Measurements from ENCODE around the gene PDGFA. TPM values are rescaled to one million over a fixed set of nuclear protein-coding genes. Genes with fewer than 3 reads are reported as not detected.

The PDGFA gene
- total and polyA plus RNA-seq, 5 donors from 2014 or later: 2.9 TPM; not detected in 4

DNA sequence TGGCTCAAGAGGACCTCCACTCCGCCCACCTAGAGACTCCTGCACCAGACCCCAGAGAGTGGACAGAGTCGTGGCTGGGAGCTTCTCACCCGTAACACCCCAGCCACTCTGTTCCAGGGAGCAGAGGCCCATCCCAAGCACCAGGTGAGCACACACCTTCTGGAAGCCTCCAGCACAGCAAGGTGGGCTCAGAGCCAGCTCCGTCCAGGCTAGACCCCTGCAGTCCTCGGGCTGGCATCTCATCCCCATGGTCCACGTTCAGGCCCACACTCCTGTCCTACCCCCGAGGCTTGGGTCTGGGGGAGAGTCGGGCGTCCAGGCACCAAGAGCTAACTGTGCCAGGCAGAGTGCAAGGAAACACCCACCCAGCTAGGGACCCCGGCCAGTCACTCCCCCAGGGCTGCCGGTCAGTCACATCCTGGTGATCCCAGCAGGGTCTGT is 13.2 kb downstream of the PDGFA start:
- no peak overlapping the region for H3K4me3 Mint-ChIP-seq
- no peaks in the 10 kb centered on the region for H3K4me1 ChIP-seq (ENCODE audit: control insufficient read depth, insufficient read depth, low read length, poor library complexity, severe bottlenecking)
- DNase-seq (no peak), ATAC-seq (ENCODE audit: low read depth in 2 of 2) (no peak)
- no peak overlapping the region for H3K27ac Mint-ChIP-seq
- H3K4me1 Mint-ChIP-seq: no peaks in the 10 kb centered on the region
- no peaks in the 10 kb centered on the region for H3K9me3 ChIP-seq (ENCODE audit: control insufficient read depth in 2 of 2, low read length in 2 of 2)
- H3K36me3 ChIP-seq (ENCODE audit: control insufficient read depth, insufficient read depth, low read length): no peaks in the 10 kb centered on the region
- no peaks in the 10 kb centered on the region for H3K9me3 Mint-ChIP-seq
- H3K27me3 ChIP-seq (ENCODE audit: control insufficient read depth, insufficient read depth, low read length): no peaks in the 10 kb centered on the region
- no peak overlapping the region for H3K27ac ChIP-seq (ENCODE audit: insufficient read depth, low read length, poor library complexity, severe bottlenecking)
- H3K27me3 Mint-ChIP-seq: no peaks in the 10 kb centered on the region
- no peaks in the 10 kb centered on the region for H3K36me3 Mint-ChIP-seq
- no peak overlapping the region for H3K4me3 ChIP-seq (ENCODE audit: low read depth, low read length)

DNA sequence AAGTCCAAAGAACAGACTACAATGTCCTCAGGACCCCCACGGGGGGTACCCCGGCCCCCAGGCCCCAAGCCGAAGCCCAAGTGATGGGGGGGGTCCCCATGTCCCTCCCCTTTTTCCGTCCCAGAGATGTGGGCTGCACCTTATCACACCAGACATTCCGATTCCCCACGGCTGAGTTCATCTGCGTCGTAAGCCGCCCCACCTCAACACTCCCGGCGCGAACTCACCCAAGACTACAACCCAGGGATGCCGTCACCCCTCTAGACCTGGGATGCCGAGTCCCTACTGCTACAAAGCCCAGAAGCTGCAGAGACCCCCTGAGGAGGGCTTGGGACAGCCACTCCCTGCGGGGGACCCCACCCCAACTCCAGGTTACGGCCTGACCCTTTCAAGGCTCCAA is 14.5 kb downstream of the PDGFA start:
- Mint-ChIP-seq H3K9me3 (no peaks in the 10 kb centered on the region), H3K36me3 (no peaks in the 10 kb centered on the region), H3K27ac (no peak overlapping the region), H3K4me3 (no peak overlapping the region), H3K4me1 (no peaks in the 10 kb centered on the region), H3K27me3 (no peaks in the 10 kb centered on the region)
- DNase-seq (no peak), ATAC-seq (ENCODE audit: low read depth in 2 of 2) (no peak)
- H3K4me1 ChIP-seq (ENCODE audit: control insufficient read depth, insufficient read depth, low read length, poor library complexity, severe bottlenecking): no peaks in the 10 kb centered on the region
- no peaks in the 10 kb centered on the region for H3K36me3 ChIP-seq (ENCODE audit: control insufficient read depth, insufficient read depth, low read length)
- H3K4me3 ChIP-seq (ENCODE audit: low read depth, low read length): no peak overlapping the region
- H3K9me3 ChIP-seq (ENCODE audit: control insufficient read depth in 2 of 2, low read length in 2 of 2): no peaks in the 10 kb centered on the region
- no peaks in the 10 kb centered on the region for H3K27me3 ChIP-seq (ENCODE audit: control insufficient read depth, insufficient read depth, low read length)
- no peak overlapping the region for H3K27ac ChIP-seq (ENCODE audit: insufficient read depth, low read length, poor library complexity, severe bottlenecking)

DNA sequence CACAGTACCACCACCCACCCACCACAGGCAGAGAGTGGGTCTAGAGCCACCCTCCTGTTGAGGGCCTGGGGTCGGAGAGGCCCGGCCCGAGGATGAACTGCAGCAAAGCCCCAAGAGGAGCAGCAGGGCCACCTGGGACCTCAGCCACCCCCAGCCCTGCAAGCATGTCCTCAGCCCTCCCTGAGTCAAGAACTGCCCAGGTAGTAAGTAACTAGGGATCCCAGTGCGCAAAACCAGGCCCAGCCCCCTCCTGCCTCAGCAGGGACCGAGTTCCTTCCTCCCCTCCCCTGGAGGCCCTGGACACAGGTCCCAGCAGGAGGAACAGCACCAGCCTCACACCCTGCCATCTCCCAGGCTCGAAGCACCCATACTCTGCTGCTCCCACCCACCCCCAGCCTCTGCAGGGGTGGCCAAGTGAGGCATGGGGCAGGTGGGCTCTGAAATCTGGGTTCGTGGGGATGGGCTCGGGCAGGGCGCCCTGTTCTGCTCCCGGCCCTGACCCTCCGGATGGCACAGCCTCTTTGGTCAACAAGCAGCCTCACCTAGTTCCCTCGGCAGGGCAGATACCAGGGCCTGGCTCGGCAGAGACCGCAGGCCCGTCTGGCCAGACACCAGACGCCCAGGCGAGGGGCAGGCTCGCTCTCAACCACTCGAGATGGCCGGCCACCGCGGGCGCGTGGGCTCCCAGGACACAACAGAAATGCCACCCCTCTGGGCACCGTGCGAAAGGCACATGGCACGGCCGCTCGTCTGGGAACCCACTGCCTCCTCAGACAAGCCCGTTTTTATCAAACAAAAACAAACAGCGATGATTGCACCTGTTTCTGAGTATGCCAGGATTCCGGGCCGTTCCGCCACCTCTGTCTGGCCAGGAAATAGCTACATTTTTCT is 15.2 kb downstream of the PDGFA start:
- H3K27ac ChIP-seq (ENCODE audit: insufficient read depth, low read length, poor library complexity, severe bottlenecking): no peak overlapping the region
- no peak for DNase-seq
- Mint-ChIP-seq H3K27ac (no peak overlapping the region), H3K4me1 (no peaks in the 10 kb centered on the region), H3K4me3 (no peak overlapping the region), H3K9me3 (no peaks in the 10 kb centered on the region), H3K36me3 (no peaks in the 10 kb centered on the region), H3K27me3 (no peaks in the 10 kb centered on the region)
- ATAC-seq (ENCODE audit: low read depth in 2 of 2): no peak
- H3K36me3 ChIP-seq (ENCODE audit: control insufficient read depth, insufficient read depth, low read length): no peaks in the 10 kb centered on the region
- H3K27me3 ChIP-seq (ENCODE audit: control insufficient read depth, insufficient read depth, low read length): no peaks in the 10 kb centered on the region
- no peaks in the 10 kb centered on the region for H3K4me1 ChIP-seq (ENCODE audit: control insufficient read depth, insufficient read depth, low read length, poor library complexity, severe bottlenecking)
- H3K9me3 ChIP-seq (ENCODE audit: control insufficient read depth in 2 of 2, low read length in 2 of 2): no peaks in the 10 kb centered on the region
- H3K4me3 ChIP-seq (ENCODE audit: low read depth, low read length): no peak overlapping the region

DNA sequence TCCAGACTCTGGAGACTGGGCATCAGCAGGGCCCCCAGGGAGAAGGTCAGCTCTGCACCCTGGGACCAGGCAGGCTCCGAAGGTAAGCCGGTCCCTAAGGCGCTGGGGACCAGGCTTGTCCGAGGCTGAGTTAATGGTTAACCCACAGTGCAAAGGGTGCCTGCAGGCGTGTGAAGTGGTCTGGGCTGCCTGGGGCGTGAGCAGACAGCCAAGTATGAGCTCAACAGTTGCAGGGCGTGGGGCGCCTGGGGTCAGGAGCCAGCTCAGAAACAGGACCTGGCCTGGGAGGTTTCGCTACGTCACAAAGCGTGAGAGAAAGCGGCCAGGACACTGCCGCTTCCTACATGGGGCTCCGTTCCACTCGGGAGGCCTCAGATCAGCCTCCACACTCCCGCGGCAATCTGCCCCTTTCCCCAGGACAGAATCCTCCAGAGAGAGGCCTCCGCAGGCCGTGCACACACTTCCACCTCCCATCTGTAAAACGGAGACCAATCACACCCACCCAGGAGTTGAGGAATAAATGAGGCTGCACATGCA is 16.0 kb downstream of the PDGFA start:
- Mint-ChIP-seq H3K4me1 (no peaks in the 10 kb centered on the region), H3K9me3 (no peaks in the 10 kb centered on the region), H3K27me3 (no peaks in the 10 kb centered on the region), H3K4me3 (no peak overlapping the region), H3K27ac (no peak overlapping the region), H3K36me3 (no peaks in the 10 kb centered on the region)
- DNase-seq (no peak), ATAC-seq (ENCODE audit: low read depth in 2 of 2) (no peak)
- Histone ChIP-seq H3K9me3 (ENCODE audit: control insufficient read depth in 2 of 2, low read length in 2 of 2) (no peaks in the 10 kb centered on the region), H3K27me3 (ENCODE audit: control insufficient read depth, insufficient read depth, low read length) (no peaks in the 10 kb centered on the region), H3K4me3 (ENCODE audit: low read depth, low read length) (no peak overlapping the region), H3K27ac (ENCODE audit: insufficient read depth, low read length, poor library complexity, severe bottlenecking) (no peak overlapping the region), H3K4me1 (ENCODE audit: control insufficient read depth, insufficient read depth, low read length, poor library complexity, severe bottlenecking) (no peaks in the 10 kb centered on the region), H3K36me3 (ENCODE audit: control insufficient read depth, insufficient read depth, low read length) (no peaks in the 10 kb centered on the region)

DNA sequence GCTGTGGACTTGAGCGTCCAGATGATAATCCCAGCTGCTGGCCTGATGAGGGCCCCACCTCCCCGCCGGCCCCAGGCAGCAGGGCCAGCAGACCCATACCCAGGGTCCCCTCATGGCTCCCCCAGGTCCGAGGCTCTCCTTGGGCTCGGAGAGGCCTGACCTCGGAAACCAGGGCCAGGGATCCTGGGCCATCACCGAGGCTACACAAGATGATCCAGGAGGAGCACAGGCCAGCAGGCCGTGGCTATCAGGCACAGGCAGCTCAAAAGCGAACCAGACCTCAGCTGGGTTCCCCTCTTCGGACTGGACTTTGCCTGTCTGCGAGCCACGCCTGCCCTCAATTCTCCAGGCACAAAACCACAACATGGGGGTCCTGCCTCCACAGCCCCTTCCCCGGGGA is 17.4 kb downstream of the PDGFA start:
- ATAC-seq (ENCODE audit: low read depth in 2 of 2) (no peak), DNase-seq (no peak)
- H3K4me1 Mint-ChIP-seq: peaks cover 0 to 4% (median 2%) of the 10 kb centered on the region in 4 donors
- no peaks in the 10 kb centered on the region for H3K27me3 ChIP-seq (ENCODE audit: control insufficient read depth, insufficient read depth, low read length)
- H3K36me3 ChIP-seq (ENCODE audit: control insufficient read depth, insufficient read depth, low read length): no peaks in the 10 kb centered on the region
- no peak overlapping the region for H3K27ac Mint-ChIP-seq
- H3K4me3 Mint-ChIP-seq: no peak overlapping the region
- H3K4me1 ChIP-seq (ENCODE audit: control insufficient read depth, insufficient read depth, low read length, poor library complexity, severe bottlenecking): no peaks in the 10 kb centered on the region
- H3K9me3 Mint-ChIP-seq: peaks cover 0 to 3% (median 0%) of the 10 kb centered on the region in 7 donors
- no peak overlapping the region for H3K4me3 ChIP-seq (ENCODE audit: low read depth, low read length)
- no peaks in the 10 kb centered on the region for H3K36me3 Mint-ChIP-seq
- no peaks in the 10 kb centered on the region for H3K9me3 ChIP-seq (ENCODE audit: control insufficient read depth in 2 of 2, low read length in 2 of 2)
- no peaks in the 10 kb centered on the region for H3K27me3 Mint-ChIP-seq
- H3K27ac ChIP-seq (ENCODE audit: insufficient read depth, low read length, poor library complexity, severe bottlenecking): no peak overlapping the region

DNA sequence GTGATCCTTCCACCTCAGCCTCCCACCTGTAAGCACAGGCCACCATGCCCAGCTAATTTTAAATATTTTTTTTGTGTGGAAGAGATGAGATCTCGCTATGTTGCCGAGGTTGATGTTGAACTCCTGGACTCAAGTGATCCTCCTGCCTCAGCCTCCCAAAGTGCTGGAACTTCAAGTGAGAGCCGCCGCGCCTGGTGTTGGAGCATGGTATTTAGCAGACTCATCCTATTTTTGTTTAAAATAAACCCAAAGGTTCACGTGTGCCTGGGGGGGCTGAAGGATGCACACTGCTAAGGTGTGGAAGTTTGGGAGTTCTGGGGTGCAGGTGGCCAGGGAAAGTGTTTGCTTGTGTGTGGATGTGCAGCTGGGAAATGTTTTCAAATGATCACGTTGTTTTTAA is 18.1 kb downstream of the PDGFA start:
- no peak for ATAC-seq (ENCODE audit: low read depth in 2 of 2)
- Histone ChIP-seq H3K4me1 (ENCODE audit: control insufficient read depth, insufficient read depth, low read length, poor library complexity, severe bottlenecking) (no peaks in the 10 kb centered on the region), H3K36me3 (ENCODE audit: control insufficient read depth, insufficient read depth, low read length) (no peaks in the 10 kb centered on the region), H3K27me3 (ENCODE audit: control insufficient read depth, insufficient read depth, low read length) (no peaks in the 10 kb centered on the region), H3K4me3 (ENCODE audit: low read depth, low read length) (no peak overlapping the region), H3K27ac (ENCODE audit: insufficient read depth, low read length, poor library complexity, severe bottlenecking) (no peak overlapping the region), H3K9me3 (ENCODE audit: control insufficient read depth in 2 of 2, low read length in 2 of 2) (no peaks in the 10 kb centered on the region)
- Mint-ChIP-seq H3K9me3 (peaks cover 0 to 3% (median 0%) of the 10 kb centered on the region in 7 donors), H3K27me3 (no peaks in the 10 kb centered on the region), H3K36me3 (no peaks in the 10 kb centered on the region), H3K27ac (no peak overlapping the region), H3K4me1 (peaks cover 0 to 4% (median 2%) of the 10 kb centered on the region in 4 donors), H3K4me3 (no peak overlapping the region)
- DNase-seq: no peak

DNA sequence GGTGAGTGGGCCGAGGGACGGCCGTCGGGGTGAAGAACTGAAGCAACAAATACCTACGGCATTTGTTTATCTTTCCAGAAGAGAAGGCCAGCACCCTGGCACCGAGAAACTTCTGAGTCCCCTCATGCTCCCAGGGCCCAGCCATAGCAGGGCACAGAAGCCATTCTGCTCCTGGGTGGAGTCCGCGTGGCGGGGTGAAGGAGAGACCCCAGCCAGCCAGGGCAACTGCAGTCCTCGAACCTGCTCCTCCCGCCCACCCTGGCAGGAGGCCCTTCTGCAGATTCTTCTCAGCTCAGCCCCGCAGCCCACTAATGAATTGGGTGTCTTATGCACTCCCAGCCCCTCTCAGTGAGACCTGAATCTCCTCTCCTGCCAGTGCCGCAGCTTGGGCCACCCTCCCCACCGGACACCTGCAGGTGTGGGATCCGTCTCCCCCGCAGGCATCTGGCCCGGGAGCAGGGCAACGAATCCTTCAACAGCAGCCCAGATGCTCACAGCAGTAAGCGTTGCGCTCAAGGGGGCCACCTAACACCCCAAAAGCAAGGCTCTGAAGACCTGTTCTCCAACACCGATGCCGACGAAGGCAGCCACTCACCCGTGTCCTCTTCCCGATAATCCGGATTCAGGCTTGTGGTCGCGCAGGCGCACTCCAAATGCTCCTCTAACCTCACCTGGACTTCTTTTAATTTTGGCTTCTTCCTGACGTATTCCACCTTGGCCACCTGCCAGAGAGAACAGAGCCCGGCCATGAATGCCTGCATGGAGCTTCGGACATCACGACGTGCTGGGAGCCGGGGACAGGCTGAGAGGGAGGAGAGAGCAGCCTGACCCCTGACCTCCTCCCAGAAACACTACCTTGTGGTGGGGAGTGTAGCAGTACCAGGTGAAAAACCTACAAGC is 18.9 kb downstream of the PDGFA start:
- Mint-ChIP-seq H3K27me3 (no peaks in the 10 kb centered on the region), H3K4me1 (peaks cover 0 to 4% (median 2%) of the 10 kb centered on the region in 4 donors), H3K4me3 (no peak overlapping the region), H3K36me3 (no peaks in the 10 kb centered on the region), H3K27ac (no peak overlapping the region), H3K9me3 (peaks cover 0 to 3% (median 0%) of the 10 kb centered on the region in 7 donors)
- H3K4me1 ChIP-seq (ENCODE audit: control insufficient read depth, insufficient read depth, low read length, poor library complexity, severe bottlenecking): no peaks in the 10 kb centered on the region
- H3K27ac ChIP-seq (ENCODE audit: insufficient read depth, low read length, poor library complexity, severe bottlenecking): no peak overlapping the region
- H3K9me3 ChIP-seq (ENCODE audit: control insufficient read depth in 2 of 2, low read length in 2 of 2): no peaks in the 10 kb centered on the region
- H3K4me3 ChIP-seq (ENCODE audit: low read depth, low read length): no peak overlapping the region
- ATAC-seq (ENCODE audit: low read depth in 2 of 2) (no peak), DNase-seq (no peak)
- H3K36me3 ChIP-seq (ENCODE audit: control insufficient read depth, insufficient read depth, low read length): no peaks in the 10 kb centered on the region
- H3K27me3 ChIP-seq (ENCODE audit: control insufficient read depth, insufficient read depth, low read length): no peaks in the 10 kb centered on the region

All from CD4-positive, CD25-positive, alpha-beta regulatory T cell (primary cell).